GM18502 (cell line): ENCODE results near the gene PIAS2.
"Not testable (repeated sequence)": the region's sequence is repeated elsewhere in the genome, so short reads cannot be mapped to it uniquely, and the experiment has no call there.

Source experiments
- ATAC-seq: cut with Tn5 transposase; IDR thresholded peaks from one replicate; pipeline ENCODE4 v1.9.1; 2021; ENCODE audit warnings: mild to moderate bottlenecking; ENCODE audit not compliant: unreplicated experiment, poor library complexity

Gene PIAS2

GRCh38 chr18:46910856-46911255 lies 6.5 kb downstream of the PIAS2 start:
- ATAC-seq = no peak

- ATAC-seq = no peak
These were observed 7.8 kb downstream of the PIAS2 start for GRCh38 chr18:46909497-46909896.

DNA sequence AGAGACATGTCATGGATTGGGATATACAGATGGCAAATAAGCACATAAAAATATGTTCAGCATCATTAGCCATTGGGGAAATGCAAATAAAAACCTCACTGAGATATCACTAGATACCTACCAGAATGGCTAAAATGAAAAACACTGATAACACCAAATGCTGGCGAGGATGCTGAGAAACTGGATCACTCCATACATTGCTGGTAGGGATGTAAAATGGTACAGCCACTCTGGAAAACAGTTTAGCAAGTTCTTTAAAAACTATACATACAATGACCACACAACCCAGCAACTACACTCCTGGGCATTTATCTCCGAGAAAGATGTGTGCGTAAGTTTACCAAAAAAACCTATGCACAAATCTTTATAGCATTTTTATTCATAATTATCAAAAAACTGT lies 13.9 kb downstream of the PIAS2 start:
- ATAC-seq = no peak

GRCh38 chr18:46899274-46899948 lies 17.9 kb downstream of the PIAS2 start:
- peak; percentile 86 for ATAC-seq

DNA sequence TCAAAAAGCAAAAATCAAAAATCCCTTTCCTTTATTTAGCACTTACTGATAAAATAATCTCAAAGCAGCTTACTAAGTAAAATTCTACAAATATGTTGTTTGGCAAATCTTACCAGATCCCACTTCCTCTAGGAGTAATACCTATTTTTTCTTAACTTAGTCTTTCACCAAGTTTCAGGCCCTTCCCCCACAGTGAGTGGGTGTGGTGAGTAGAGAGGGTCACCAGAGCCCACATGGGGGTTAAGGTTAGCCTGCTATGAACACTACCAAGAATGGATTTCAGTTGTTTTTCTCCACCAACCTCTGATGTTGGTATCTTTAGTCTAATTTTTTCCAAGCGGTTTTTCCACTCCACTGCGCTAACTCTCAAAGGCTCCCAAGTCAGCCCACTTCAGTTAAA lies 23.2 kb downstream of the PIAS2 start:
- ATAC-seq = no peak

DNA sequence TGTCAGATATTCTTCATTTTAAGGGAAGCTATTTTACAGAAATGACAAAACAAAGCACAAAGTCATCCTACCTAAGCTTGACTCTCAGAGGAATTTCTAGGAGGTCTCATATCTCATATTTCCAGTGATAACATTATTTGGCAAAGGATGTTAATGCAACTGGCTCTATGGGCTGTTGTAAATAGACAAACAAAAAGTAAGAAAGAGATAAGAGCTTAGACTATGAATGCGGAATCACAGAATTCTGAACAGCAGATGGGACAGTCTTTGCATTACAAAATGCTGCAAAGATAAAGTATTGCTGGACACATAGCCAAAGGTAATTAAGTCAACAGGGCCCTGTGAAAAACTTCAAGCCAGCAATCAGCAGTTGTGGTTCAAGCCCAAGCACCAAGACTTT lies 23.9 kb downstream of the PIAS2 start:
- no peak for ATAC-seq

DNA sequence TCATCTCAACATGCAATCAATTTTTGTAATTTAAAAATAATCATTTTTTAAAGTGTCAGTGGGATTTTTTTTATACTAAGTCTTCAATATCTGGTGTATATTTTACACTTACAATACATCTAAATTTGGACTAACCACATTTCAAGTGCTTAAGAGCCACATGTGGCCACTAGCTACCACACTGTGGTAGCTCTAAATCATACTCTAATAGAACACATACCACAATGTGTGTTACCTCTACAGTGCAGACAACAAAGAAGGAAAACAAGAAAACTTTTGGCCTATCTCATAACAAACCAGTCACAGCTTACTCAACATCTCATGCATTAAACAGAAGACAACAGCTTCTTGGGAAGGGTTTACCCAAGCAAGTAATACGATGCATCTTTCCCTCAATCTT lies 24.5 kb downstream of the PIAS2 start:
- ATAC-seq = peak; percentile 66

- peak; percentile 91 for ATAC-seq
These were observed 25.5 kb downstream of the PIAS2 start for GRCh38 chr18:46891742-46892214.

- no peak for ATAC-seq
These were observed 28.3 kb downstream of the PIAS2 start for GRCh38 chr18:46888965-46889364.

- no peak for ATAC-seq
These were observed 30.4 kb downstream of the PIAS2 start for GRCh38 chr18:46886893-46887292.

DNA sequence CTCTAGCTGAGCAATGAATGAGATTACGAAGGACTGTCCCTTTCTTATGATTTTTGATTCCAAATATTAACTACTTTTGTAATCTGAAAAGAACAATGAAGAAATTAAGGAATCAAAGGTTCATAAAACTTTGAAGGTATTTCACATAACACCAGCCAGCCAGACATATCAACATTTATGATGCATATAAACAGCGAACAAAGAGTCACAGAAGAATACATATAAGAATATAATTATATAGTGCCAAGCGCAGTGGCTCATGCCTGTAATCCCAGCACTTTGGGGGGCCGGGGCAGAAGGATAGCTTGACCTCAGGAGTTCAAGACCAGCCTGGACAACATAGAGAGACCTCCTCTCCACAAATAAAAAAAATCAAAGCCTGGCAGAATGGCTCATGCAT lies 34.1 kb downstream of the PIAS2 start:
- ATAC-seq = no peak

DNA sequence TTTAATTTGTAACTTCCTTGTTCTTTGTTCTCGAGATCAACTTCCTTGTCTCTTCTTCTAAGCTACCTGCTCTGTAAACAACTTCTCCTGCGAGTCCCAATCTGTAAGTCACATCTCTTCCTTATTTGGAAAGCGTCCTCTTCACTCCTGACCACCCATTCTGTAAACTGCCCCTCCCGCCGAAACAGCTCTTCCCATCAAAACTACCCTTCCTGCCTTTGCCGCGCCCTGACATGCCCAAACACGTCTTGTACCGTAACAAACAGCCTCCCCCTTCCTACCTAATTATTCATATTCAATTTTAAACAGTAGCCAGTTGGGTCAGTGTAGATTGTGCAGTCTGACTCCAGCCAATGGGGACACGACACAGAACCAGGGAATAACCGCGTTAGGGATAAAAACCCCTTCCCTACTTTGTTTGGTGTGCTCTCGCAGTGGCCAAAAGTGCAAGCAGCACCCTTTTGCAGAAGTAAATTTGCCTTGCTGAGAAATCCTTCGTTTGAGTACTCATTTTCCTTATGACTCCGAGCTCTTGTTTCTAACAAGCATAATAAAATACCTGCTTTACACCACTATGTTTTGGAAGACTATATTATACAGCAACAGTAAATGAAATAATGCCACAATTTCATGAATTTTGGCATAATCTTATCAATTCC lies 39.8 kb downstream of the PIAS2 start:
- no peak for ATAC-seq

DNA sequence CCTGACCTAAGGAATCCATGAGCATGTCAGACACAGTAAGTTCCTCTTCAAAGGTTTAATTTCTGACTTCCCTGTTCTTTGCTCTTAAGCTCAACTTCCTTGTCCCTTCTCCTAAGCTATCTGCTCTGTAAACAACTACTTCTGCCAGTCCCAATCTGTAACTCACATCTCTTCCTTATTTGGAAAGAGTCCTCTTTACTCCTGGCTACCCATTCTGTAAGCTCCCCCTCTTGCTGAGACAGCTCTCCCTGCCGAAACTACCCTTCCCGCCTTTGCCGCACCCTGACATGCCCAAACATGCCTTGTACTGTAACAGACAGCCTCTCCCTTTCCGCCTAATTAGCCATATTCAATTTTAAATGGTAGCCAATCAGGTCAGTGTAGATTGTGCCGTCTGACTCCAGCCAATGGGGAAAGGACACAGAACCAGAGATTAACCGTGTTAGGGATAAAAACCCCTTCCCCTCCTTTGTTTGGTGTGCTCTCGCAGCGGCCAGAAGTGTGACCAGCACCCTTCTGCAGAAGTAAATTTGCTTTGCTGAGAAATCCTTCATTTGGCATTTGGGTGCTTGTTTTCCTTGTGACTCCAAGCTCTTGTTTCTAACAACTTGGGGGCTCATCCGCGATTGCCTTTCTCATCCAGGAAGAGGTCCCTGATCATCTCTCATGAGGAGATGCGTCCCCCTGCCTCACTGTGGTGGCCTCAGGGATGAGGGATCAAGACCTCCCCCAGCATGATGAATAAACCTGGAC lies 49.0 kb downstream of the PIAS2 start:
- ATAC-seq = no peak

- ATAC-seq = no peak
These were observed 49.8 kb downstream of the PIAS2 start for GRCh38 chr18:46867367-46868143.

DNA sequence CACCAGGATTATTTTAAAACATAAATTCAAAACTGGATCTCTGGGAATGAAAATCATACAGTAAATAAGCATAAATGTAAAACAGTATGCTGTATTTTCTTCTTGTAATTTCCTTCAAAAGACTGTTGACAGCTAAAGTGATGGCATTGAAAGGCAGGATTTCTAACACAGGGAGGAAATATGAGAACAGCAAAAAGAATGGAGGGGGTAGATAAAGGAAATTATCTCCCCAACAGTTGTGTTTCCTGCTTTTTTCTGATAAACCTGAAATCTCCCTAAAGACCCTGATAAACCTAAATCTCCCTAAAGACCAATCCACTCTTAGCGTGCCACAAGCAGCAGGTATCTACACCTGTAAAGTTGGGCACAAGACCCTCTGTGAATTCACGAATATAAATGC lies 50.8 kb downstream of the PIAS2 start:
- ATAC-seq = no peak

GRCh38 chr18:46865245-46865644 lies 52.1 kb downstream of the PIAS2 start:
- not testable (repeated sequence) for ATAC-seq

DNA sequence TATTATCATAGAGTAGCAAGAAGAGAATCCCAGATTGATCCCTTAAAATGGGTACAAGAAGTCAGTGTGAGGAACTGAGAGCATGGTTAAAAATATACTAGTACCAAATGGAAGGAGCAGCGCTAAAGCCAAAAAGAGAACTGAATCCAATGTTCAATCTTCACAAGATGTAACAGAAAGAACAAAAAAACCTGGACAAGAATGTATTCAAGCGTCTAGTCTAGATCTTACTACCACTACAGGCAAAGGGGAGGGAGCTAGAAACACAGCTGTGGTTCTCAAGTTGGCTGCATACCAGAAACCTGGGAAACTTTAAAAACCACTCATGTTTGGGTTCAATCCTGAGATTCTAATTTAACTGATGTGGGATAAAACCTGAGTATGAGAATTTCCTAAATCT lies 57.5 kb downstream of the PIAS2 start:
- peak; percentile 77 for ATAC-seq

GRCh38 chr18:46858290-46858689 lies 59.0 kb downstream of the PIAS2 start:
- no peak for ATAC-seq

DNA sequence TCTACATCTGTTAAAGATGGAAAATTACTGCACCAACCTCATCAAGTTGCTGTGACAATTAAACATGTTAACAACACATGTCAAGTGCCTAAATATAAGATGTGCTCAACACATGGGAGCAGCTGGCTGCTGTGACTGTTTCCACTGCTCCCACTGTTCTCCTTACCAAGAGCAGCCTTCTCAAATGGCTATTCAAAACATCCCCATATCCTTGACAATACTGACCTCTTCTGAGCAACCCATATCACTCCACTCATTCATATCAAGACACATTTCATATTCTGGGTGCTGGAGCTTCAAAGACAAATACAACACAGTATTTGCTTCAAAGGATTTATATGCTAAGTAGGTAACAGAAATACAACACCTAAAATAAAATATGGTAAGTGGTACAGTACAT lies 60.3 kb downstream of the PIAS2 start:
- no peak for ATAC-seq

GRCh38 chr18:46849007-46849406 lies 68.3 kb downstream of the PIAS2 start:
- no peak for ATAC-seq

DNA sequence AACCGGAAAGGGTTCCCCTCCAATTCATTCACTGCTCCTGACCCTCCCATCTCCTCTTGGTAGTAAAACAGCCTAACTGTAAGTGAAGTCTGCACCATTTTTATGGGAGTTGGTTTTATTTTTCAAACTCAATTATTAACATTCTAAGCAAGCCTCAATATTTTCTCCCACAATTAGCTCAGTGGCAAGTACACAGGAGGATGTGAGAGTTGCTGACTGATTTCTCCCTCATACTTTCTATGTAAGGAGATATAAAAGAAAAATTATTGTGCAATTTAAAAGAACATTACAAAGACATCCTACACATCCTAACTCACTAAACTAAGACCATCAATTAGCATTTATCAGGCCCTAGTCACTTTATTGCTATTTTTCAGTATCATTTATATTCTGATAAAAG lies 73.9 kb downstream of the PIAS2 start:
- no peak for ATAC-seq
